MM.1S (cell line): ENCODE measurements around the gene MINAR2.

Source experiments
- EZH2 ChIP-seq: fragments of 300-600 bp; sonication (generic); optimal IDR thresholded peaks from 2 replicates; pipeline ENCODE3; 2017; ENCODE audit warnings: low read depth, mild to moderate bottlenecking, antibody characterized with exemption, low read length, mixed read lengths
- TF ChIP-seq, protein P1 (sequence below): fragments of 300-600 bp; sonication (generic); IDR thresholded peaks from 2 replicates; pipeline ENCODE4 v1.5.1; 2016; ENCODE audit warnings: antibody characterized with exemption, low read length, mixed read lengths

DNA sequence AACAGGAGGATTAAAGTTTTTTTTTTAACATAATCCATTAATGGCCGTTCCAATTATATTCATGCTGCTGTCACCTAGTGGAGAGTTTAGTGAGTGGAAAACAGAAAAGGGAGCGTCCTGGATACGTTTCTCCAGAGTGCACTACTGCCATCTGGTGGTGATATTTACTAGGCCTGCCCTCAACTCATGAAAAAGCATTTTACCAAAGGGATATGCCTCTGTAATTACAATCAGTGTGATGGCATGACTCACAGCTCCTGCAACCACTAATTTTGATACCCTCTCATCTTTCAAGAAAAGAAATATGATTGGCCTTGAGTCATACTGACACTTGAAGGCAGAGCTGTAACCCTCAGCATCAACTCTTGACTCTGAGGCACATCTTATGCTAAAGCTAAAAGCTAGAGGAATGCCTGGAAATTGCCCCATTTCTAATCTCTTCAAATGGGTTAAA is 20.1 kb downstream of the MINAR2 start:
- TF ChIP-seq, protein P1, sequence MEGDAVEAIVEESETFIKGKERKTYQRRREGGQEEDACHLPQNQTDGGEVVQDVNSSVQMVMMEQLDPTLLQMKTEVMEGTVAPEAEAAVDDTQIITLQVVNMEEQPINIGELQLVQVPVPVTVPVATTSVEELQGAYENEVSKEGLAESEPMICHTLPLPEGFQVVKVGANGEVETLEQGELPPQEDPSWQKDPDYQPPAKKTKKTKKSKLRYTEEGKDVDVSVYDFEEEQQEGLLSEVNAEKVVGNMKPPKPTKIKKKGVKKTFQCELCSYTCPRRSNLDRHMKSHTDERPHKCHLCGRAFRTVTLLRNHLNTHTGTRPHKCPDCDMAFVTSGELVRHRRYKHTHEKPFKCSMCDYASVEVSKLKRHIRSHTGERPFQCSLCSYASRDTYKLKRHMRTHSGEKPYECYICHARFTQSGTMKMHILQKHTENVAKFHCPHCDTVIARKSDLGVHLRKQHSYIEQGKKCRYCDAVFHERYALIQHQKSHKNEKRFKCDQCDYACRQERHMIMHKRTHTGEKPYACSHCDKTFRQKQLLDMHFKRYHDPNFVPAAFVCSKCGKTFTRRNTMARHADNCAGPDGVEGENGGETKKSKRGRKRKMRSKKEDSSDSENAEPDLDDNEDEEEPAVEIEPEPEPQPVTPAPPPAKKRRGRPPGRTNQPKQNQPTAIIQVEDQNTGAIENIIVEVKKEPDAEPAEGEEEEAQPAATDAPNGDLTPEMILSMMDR = peak; percentile 99
- no peak for TF ChIP-seq EZH2
